SHP77 (cell line): Measurements from ENCODE around the gene DPT.

Experiments
- DNase-seq, 2 experiments: peaks; one replicate each; lab custom pipeline; 2025; lab: John Stamatoyannopoulos, UW

The DPT gene

GRCh38 chr1:168698453-168698852 lies 30.6 kb downstream of the DPT start:
- no peak for DNase-seq

- DNase-seq, result no peak
Observed at GRCh38 chr1:168697356-168698126, 31.5 kb downstream of the DPT start.

GRCh38 chr1:168696125-168696760 lies 32.8 kb downstream of the DPT start:
- no peak for DNase-seq

- DNase-seq, result no peak
Observed at GRCh38 chr1:168693872-168694238, 35.2 kb downstream of the DPT start.

- no peak for DNase-seq
Observed at GRCh38 chr1:168693197-168693871, 35.7 kb downstream of the DPT start.

- DNase-seq, result no peak
Observed at GRCh38 chr1:168692472-168692871, 36.5 kb downstream of the DPT start.

GRCh38 chr1:168691541-168691940 lies 37.5 kb downstream of the DPT start:
- no peak for DNase-seq

GRCh38 chr1:168689726-168690602 lies 39.0 kb downstream of the DPT start:
- DNase-seq, result no peak

GRCh38 chr1:168689327-168689657 lies 39.7 kb downstream of the DPT start:
- DNase-seq, result no peak

GRCh38 chr1:168688644-168689326 lies 40.2 kb downstream of the DPT start:
- DNase-seq, result no peak

GRCh38 chr1:168687816-168688215 lies 41.2 kb downstream of the DPT start:
- DNase-seq, result no peak

- DNase-seq, result no peak
Observed at GRCh38 chr1:168686666-168687065, 42.3 kb downstream of the DPT start.

GRCh38 chr1:168683871-168684270 lies 45.1 kb downstream of the DPT start:
- no peak for DNase-seq

- DNase-seq, result no peak
Observed at GRCh38 chr1:168676861-168677260, 52.1 kb downstream of the DPT start.

GRCh38 chr1:168676029-168676812 lies 52.8 kb downstream of the DPT start:
- no peak for DNase-seq

GRCh38 chr1:168673974-168674683 lies 54.9 kb downstream of the DPT start:
- no peak for DNase-seq

- no peak for DNase-seq
Observed at GRCh38 chr1:168672278-168672677, 56.7 kb downstream of the DPT start.

- no peak for DNase-seq
Observed at GRCh38 chr1:168671782-168672181, 57.2 kb downstream of the DPT start.

GRCh38 chr1:168665975-168666374 lies 63.0 kb downstream of the DPT start:
- DNase-seq, result no peak
